Measurements from ENCODE around the gene BICRAL. TPM values are rescaled to one million over a fixed set of nuclear protein-coding genes. Genes with fewer than 3 reads are reported as not detected.
"Not testable (repeated sequence)": the region's sequence is repeated elsewhere in the genome, so short reads cannot be mapped to it uniquely, and the experiment has no call there.

The BICRAL gene
- total RNA-seq, 1 experiment from 2014 or later = 3.7 TPM

GRCh38 chr6:42762426-42762859 lies 19.4 kb upstream of the BICRAL start:
- no peak for DNase-seq (ENCODE audit: low spot score)

GRCh38 chr6:42762950-42763349 lies 18.9 kb upstream of the BICRAL start:
- DNase-seq (ENCODE audit: low spot score) = no peak

GRCh38 chr6:42764911-42765648 lies 16.8 kb upstream of the BICRAL start:
- no peak for DNase-seq (ENCODE audit: low spot score)

GRCh38 chr6:42766163-42766670 lies 15.6 kb upstream of the BICRAL start:
- DNase-seq (ENCODE audit: low spot score) = peak; percentile 83

GRCh38 chr6:42769051-42769450 lies 12.8 kb upstream of the BICRAL start:
- no peak for DNase-seq (ENCODE audit: low spot score)

GRCh38 chr6:42769836-42770235 lies 12.0 kb upstream of the BICRAL start:
- DNase-seq (ENCODE audit: low spot score) = no peak

- no peak for DNase-seq (ENCODE audit: low spot score)
Measured at GRCh38 chr6:42771741-42772100, 10.1 kb upstream of the BICRAL start.

GRCh38 chr6:42774201-42774600 lies 7.7 kb upstream of the BICRAL start:
- DNase-seq (ENCODE audit: low spot score) = no peak

GRCh38 chr6:42774821-42775487 lies 6.9 kb upstream of the BICRAL start:
- not testable (repeated sequence) for DNase-seq (ENCODE audit: low spot score)

- no peak for DNase-seq (ENCODE audit: low spot score)
Measured at GRCh38 chr6:42777126-42777822, 4.6 kb upstream of the BICRAL start.

GRCh38 chr6:42778122-42778521 lies 3.7 kb upstream of the BICRAL start:
- DNase-seq (ENCODE audit: low spot score) = no peak

- DNase-seq (ENCODE audit: low spot score) = no peak
Measured at GRCh38 chr6:42779521-42779920, 2.3 kb upstream of the BICRAL start.

GRCh38 chr6:42781546-42781795 lies 381 bp upstream of the BICRAL start:
- no peak for DNase-seq (ENCODE audit: low spot score)

GRCh38 chr6:42782689-42783176 lies 881 bp downstream of the BICRAL start:
- peak; percentile 72 for DNase-seq (ENCODE audit: low spot score)

GRCh38 chr6:42783177-42783875 lies 1.5 kb downstream of the BICRAL start:
- DNase-seq (ENCODE audit: low spot score) = peak; percentile 37

GRCh38 chr6:42783876-42784642 lies 2.2 kb downstream of the BICRAL start:
- DNase-seq (ENCODE audit: low spot score) = no peak

GRCh38 chr6:42784717-42785498 lies 3.1 kb downstream of the BICRAL start:
- no peak for DNase-seq (ENCODE audit: low spot score)

- DNase-seq (ENCODE audit: low spot score) = no peak
Measured at GRCh38 chr6:42786525-42786985, 4.7 kb downstream of the BICRAL start.

- no peak for DNase-seq (ENCODE audit: low spot score)
Measured at GRCh38 chr6:42787063-42787472, 5.2 kb downstream of the BICRAL start.

GRCh38 chr6:42788671-42789070 lies 6.8 kb downstream of the BICRAL start:
- no peak for DNase-seq (ENCODE audit: low spot score)
